ENCODE measurements around the gene RAB5B. TPM values are rescaled to one million over a fixed set of nuclear protein-coding genes. Genes with fewer than 3 reads are reported as not detected.
A peak's percentile ranks its signal among the peaks of the same experiment; 100 is the strongest.

Gene RAB5B
- total and polyA plus RNA-seq, 3 donors from 2014 or later = 139 to 198 (median 144) TPM

DNA sequence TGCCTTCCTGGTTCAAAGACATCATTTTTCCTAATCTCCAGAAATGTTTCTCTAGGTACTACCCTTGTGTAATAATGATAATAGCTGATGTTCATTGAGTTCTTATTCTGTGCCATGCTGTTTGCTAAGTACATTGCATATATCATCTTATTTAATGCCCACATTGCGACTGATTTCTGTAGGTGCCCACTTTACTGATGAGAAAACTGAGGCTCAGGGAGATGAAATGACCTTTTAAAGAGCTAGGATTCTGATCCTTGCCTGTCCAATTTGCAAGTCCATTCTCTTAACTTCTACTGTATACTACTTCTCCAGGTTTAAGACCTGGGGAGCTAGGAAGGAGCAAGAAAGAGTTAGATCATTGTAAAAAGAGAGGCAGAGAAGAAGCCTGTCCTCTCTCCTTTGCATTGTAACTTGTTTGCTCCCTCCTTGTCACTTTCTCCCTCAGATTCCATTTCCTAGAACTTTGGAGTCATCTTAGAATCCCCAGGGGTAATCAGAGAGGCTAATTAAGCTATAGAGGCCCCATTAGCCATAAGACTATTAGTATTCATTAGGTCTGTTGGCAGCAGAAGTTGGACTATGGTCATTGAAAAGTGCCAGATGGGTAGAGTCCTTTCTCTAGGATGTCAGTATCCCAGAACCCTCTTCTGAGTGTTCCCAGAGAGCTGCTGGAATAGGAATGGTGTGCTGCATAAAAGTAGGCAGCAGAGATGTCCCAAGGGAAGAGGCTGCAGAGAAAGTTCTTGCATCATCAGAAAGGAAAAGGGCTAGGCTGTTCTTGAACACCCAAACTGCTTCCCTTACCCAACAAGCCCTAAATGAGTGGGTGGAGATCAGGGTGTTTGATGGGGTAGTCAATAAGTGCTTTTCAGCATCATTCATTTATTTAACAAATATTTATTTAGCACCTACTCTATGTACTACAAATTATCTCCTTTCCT is 39.8 kb upstream of the RAB5B start:
- TF ChIP-seq POLR2A (IDR thresholded peaks at IDR 0.05) = no peak
- TF ChIP-seq, protein P1, sequence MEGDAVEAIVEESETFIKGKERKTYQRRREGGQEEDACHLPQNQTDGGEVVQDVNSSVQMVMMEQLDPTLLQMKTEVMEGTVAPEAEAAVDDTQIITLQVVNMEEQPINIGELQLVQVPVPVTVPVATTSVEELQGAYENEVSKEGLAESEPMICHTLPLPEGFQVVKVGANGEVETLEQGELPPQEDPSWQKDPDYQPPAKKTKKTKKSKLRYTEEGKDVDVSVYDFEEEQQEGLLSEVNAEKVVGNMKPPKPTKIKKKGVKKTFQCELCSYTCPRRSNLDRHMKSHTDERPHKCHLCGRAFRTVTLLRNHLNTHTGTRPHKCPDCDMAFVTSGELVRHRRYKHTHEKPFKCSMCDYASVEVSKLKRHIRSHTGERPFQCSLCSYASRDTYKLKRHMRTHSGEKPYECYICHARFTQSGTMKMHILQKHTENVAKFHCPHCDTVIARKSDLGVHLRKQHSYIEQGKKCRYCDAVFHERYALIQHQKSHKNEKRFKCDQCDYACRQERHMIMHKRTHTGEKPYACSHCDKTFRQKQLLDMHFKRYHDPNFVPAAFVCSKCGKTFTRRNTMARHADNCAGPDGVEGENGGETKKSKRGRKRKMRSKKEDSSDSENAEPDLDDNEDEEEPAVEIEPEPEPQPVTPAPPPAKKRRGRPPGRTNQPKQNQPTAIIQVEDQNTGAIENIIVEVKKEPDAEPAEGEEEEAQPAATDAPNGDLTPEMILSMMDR (IDR thresholded peaks at IDR 0.05) = no peak
- Histone ChIP-seq H3K27me3 (no peaks in the 10 kb centered on the region), H3K27ac (no peak overlapping the region), H3K9me3 (no peaks in the 10 kb centered on the region), H3K36me3 (ENCODE audit: low read depth, missing control alignments) (no peaks in the 10 kb centered on the region), H3K4me1 (peaks cover 12% of the 10 kb centered on the region), H3K4me3 (no peak overlapping the region)
- WGBS, 2 donors = 88 to 96% methylated on average over 1 of the region's 1 CpG
- no peak for DNase-seq
- intact Hi-C loops (cut with DNase I; ENCODE audit: low total_unique reads) = loop anchor here (10.0 kb wide), 1 partner anchor 189 kb away; the partner anchor contains the start of gene GDF11

GRCh38 chr12:55934773-55935172 is 39.1 kb upstream of the RAB5B start:
- intact Hi-C loops (cut with DNase I; ENCODE audit: low total_unique reads) = loop anchor here (10.0 kb wide), 1 partner anchor 190 kb away; the partner anchor contains the start of gene GDF11
- DNase-seq = no peak
- Histone ChIP-seq H3K27ac (no peak overlapping the region), H3K4me1 (peaks cover 12% of the 10 kb centered on the region), H3K4me3 (no peak overlapping the region), H3K36me3 (ENCODE audit: low read depth, missing control alignments) (no peaks in the 10 kb centered on the region), H3K27me3 (no peaks in the 10 kb centered on the region), H3K9me3 (no peaks in the 10 kb centered on the region)
- 88 to 97% methylated on average over 1 of the region's 1 CpG for WGBS, 2 donors
- TF ChIP-seq, protein P1 (IDR thresholded peaks at IDR 0.05) = no peak
- TF ChIP-seq POLR2A (IDR thresholded peaks at IDR 0.05) = no peak

DNA sequence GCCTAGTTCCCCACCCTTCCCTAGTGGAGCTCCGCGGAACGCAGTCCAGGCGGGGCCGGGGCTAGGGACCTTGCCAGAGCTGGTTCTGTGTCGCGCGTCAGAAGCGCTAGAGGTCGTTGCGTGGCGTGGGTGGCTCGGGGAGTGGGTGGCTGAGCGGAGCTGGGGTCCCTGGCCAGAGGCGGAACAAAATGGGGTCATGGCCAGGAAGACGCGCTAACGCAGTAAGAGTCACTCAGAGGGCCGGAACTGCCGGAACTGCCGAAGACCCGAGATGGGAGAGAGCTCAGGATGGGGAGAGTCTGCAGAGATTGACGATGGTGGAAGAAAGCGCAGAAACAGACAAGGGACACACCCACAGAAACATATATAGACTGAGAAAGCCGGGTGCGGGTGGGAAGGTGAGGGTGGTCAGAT is 38.1 kb upstream of the RAB5B start:
- peak overlapping the region; percentile 18 to 49 for H3K4me3 ChIP-seq
- WGBS, 2 donors = 20 to 30% methylated on average over 26 of the region's 26 CpGs
- peaks cover 8% of the 10 kb centered on the region for H3K4me1 ChIP-seq
- intact Hi-C loops (cut with DNase I; ENCODE audit: low total_unique reads) = loop anchor here (10.0 kb wide), 1 partner anchor 191 kb away; the partner anchor contains the start of gene GDF11
- no peaks in the 10 kb centered on the region for H3K9me3 ChIP-seq
- H3K36me3 ChIP-seq (ENCODE audit: low read depth, missing control alignments) = no peaks in the 10 kb centered on the region
- peak; percentile 33 for DNase-seq
- H3K27me3 ChIP-seq = no peaks in the 10 kb centered on the region
- peak overlapping the region; percentile 39 to 66 for H3K27ac ChIP-seq
- no peak for TF ChIP-seq POLR2A (IDR thresholded peaks at IDR 0.05)
- TF ChIP-seq, protein P1 (IDR thresholded peaks at IDR 0.05) = no peak

- WGBS, 2 donors = 89% methylated on average over 2 of the region's 2 CpGs
- H3K27me3 ChIP-seq = no peaks in the 10 kb centered on the region
- H3K36me3 ChIP-seq (ENCODE audit: low read depth, missing control alignments) = no peaks in the 10 kb centered on the region
- DNase-seq = no peak
- H3K4me3 ChIP-seq = no peak overlapping the region
- no peak for TF ChIP-seq POLR2A (IDR thresholded peaks at IDR 0.05)
- TF ChIP-seq, protein P1 (IDR thresholded peaks at IDR 0.05) = no peak
- no peak overlapping the region for H3K27ac ChIP-seq
- intact Hi-C loops (cut with DNase I; ENCODE audit: low total_unique reads) = loop anchor here (10.0 kb wide), 1 partner anchor 193 kb away; the partner anchor contains the start of gene GDF11
- H3K4me1 ChIP-seq = no peaks in the 10 kb centered on the region
- no peaks in the 10 kb centered on the region for H3K9me3 ChIP-seq
Measured at GRCh38 chr12:55937981-55938380, 35.9 kb upstream of the RAB5B start.

Measured in testis (tissue), 3 donors.